Dedifferentiated amniotic fluid mesenchymal stem cell (primary cell): ENCODE results near the gene LMF2.
A peak's percentile ranks its signal among the peaks of the same experiment; 100 is the strongest.

Source experiments
- DNase-seq: peaks from one replicate; pipeline ENCODE4 v3.0.0-alpha.2; 2016; ENCODE audit errors: extremely low spot score

The LMF2 gene

GRCh38 chr22:50482107-50483074 lies 25.1 kb downstream of the LMF2 start:
- no peak for DNase-seq

DNA sequence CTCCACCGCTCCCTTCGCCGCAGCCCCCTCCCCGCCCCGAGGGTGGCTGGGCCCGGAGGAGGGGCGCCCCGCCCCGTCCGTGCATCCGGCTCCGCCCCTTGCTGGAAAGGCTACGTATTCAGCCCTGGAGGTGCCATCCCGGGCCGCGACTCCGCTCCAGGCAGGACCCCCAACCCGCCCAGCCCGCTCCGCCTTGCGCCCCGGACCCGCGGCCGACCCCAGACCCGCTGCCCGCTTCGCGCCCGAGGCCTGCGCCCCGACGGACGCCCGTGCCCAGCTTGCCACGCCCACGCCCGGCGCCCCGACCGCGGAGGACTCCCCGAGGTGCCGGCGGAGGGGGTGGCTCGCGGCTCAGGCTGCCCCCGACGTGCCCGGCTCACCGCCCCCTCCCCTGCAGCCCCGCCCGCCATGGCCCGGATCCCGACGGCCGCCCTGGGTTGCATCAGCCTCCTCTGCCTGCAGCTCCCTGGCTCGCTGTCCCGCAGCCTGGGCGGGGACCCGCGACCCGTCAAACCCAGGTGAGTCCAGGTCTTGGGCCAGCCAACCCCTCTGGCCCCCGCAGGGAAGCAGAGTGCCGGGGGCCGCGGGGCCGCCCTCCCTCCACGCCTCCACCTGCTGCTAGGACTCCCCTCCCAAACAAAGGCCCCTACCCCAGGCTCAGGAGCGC lies 25.9 kb downstream of the LMF2 start, which contains the start of gene ADM2:
Gene ADM2 (plus strand): TSS at position 104 of the 667 bp plus-strand sequence. CDS start 305 bp downstream, at position 409.
- peak; percentile 25 for DNase-seq

DNA sequence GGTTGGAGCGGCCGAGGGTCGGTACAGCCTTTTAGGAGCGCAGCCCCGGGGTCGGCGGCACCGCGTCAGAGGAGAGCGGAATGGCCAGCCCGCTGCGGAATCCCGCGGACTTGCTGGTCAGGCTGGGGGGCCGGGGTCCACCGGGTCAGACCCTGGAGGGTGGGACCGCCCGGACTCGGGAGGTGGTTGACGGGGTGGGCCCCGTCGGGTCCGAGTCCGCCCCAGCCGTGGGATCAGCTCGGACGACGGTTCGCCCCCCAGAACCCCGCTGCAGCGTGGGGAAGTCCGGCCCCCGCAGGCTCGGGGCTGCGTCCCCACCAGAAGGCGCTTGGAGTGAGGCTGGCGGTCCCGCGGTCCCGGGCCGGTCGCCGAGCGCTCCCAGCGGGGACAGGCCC lies 26.5 kb downstream of the LMF2 start:
- no peak for DNase-seq

- DNase-seq: no peak
Observed at GRCh38 chr22:50479721-50480120, 27.8 kb downstream of the LMF2 start.

DNA sequence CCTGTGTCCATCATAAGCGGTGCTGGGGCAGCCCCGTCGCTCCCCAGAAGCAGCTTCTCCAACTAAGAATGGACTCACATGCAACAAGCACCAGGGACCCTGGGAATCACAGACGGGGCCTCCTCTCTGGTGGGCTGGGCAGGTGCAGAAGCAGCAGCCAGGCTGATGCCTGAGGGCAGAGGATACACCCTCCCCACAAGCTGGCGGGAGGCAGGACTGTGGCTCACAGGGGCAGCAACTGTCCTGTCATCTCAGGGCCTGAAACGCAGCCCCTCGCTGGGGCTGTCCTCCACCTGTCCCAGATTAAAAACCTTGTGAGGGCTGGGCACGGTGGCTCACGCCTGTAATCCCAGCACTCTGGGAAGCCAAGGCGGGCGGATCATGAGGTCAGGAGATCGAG lies 29.6 kb downstream of the LMF2 start:
- no peak for DNase-seq

- DNase-seq: no peak
Observed at GRCh38 chr22:50476868-50477267, 30.6 kb downstream of the LMF2 start.

- no peak for DNase-seq
Observed at GRCh38 chr22:50475652-50476002, 31.9 kb downstream of the LMF2 start.

- DNase-seq: peak; percentile 80
Observed at GRCh38 chr22:50474710-50475651, 32.5 kb downstream of the LMF2 start, which contains the start of gene SBF1. Gene SBF1 (minus strand): TSS chr22:50475035. CDS start chr22:50474840, 195 bp downstream.

GRCh38 chr22:50473855-50474671 lies 33.4 kb downstream of the LMF2 start:
- DNase-seq: peak; percentile 17

DNA sequence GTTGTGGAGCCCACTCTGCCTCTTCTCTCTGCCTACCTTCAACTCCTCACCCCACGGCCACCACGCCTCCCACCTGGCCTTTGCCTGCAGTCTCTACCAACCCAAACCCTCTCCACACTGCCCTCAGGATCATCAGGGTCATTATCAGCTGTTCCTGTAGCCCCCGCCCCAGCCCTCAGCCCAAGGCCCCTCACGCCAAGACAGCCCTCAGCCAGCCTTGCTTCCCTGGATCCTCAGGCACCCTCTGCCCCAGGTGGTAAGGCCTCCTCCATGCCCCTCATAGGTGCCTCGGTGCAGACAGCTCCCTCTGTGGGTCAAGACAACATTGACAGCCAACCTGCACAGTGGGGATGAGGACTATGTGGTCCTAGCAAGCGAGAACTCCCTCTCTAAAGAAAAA lies 34.4 kb downstream of the LMF2 start:
- no peak for DNase-seq

- no peak for DNase-seq
Observed at GRCh38 chr22:50471962-50472361, 35.5 kb downstream of the LMF2 start.

DNA sequence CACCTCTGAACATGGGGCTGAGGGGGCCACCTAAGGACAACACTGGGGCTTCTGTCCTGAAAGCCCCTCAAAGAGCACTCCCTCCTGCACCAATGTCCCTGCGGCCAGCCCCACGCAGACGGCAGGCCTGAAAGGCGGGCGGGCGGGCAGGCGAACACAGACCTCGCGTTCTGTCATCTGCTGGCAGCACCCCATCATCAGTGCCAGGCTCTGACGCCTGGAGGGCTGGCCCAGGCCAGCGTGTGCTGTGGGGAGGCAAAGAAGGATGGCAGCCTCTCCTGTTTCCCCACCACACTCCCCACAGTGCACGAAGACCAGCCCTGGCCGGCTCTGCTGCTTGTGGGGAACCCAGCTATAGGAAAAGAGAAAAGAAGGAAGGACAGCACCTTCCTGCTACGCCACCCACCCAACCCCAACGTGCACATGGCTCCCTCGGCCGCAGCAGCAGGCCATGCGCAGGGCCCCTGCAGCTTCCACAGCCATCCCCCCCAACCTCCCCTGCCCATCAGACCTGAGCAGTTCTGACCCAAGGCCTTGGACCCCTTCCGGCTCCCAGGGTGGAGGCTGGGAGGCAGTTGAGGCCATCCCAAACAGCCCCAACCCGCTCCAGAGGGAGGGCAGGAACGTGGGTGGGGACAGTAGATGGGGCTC lies 36.2 kb downstream of the LMF2 start:
- no peak for DNase-seq

DNA sequence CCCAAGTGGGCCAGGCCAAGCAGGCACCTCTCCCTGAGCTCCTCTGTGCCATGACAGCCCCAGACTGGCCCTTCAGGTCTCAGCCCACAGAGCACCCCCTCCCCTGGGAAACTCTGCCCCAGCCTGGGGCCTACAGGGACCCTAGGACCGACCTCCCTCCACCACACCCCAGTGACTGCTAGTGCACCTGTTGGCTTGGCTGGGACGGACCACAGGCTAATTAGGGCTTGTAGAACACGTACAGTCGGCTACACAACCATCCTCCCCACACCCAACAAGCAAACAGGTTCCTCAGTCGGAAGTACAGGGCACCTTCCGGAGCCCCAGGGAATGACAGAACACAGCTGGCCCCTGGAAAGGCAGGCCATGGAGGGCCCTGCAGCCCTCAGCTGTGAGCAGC lies 37.0 kb downstream of the LMF2 start:
- no peak for DNase-seq

DNA sequence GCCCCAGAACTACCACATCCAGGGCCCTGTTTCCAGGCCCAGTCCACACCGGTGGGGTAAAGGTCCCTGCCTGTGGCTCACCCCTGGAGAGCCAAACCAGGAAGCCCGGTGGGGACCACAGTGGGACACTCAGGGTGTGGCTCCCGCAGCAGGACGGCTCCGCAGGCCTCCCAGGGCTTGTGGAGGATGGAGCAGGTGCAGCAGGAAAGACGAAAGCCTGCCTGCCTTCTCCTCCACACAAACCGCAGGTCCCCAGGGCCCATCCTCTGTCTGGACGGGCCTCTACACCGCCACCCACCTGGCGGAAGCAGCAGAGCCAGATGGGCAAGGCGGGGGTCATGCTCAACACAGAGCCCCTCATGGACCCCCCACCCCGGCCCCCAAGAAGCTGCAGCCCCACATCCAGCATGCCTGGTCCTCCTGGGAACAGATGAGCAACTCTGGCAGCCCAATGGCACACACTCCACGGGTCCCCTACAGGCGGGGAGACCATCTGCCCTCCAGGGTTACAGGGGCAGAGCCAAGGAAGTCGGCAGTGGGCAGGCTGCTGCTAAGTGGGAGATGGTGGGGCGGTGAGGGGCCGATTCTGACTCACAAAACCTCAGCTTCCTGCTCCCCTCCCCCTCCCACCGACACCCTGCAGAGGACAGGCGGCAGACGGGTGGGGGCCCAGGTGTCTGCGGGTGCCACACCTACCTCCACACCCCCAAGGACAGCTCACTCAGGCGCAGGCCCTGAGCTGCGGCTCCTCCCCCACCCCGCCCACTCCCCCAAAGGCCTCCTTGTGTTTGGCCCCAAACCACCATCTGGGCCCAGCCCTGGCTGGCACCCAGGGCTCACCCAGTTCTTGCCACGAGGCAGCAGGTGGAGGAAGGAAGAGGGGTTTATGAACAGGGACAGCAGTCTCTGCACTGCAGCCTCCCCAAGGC lies 37.9 kb downstream of the LMF2 start:
- no peak for DNase-seq

GRCh38 chr22:50468626-50469025 lies 38.9 kb downstream of the LMF2 start:
- DNase-seq: no peak

DNA sequence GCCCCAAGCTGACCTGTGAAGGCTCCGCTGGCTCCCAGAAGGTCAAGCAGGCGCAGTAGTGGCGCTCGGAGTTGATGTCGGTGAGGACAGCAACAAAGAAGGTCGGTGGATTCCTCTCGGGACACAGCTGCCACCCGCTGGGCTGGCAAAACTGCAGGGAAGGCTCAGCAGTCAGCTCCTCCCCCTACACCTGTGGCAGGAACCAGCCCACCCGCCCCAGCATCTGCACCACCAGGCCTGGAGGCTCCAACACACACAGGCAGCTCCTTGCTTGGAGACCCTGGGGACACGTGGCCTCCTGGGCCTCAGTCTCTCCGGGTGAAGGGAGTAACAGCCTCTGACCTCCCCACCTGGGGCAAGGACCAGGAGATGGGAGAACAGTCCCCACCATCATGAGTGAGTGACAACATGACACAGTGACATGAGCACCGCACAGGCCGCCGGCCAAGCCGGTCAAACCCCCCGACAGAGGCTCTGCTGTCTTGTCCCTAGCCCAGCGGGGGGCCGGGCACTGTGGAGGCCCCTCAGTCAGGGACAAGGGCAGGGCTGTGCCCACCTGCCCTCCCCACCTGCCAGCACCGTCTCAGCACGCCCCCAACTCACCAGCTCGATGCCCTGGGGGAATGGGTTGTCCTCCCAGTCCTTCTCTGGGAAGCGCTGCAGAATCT lies 39.6 kb downstream of the LMF2 start:
- no peak for DNase-seq

DNA sequence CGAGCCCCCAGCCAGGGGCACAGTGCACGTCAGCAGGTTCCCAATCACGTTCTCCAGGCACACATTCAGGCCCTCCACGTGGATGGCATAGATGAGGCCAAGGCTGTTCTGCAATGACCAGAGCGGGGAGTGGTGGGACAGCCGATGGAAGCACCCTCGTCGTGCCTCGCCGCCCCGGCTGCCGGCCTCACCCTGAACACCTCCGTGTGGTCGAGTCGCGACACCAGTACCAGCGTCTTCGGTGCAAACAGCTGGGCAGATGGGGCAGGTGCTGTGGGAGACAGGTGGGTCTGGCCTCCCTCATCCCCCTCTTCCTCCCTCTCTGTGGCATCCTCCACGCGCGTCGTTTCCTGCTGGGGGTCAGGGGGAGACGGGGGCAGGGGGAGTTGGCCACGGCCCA lies 40.2 kb downstream of the LMF2 start:
- DNase-seq: no peak

DNA sequence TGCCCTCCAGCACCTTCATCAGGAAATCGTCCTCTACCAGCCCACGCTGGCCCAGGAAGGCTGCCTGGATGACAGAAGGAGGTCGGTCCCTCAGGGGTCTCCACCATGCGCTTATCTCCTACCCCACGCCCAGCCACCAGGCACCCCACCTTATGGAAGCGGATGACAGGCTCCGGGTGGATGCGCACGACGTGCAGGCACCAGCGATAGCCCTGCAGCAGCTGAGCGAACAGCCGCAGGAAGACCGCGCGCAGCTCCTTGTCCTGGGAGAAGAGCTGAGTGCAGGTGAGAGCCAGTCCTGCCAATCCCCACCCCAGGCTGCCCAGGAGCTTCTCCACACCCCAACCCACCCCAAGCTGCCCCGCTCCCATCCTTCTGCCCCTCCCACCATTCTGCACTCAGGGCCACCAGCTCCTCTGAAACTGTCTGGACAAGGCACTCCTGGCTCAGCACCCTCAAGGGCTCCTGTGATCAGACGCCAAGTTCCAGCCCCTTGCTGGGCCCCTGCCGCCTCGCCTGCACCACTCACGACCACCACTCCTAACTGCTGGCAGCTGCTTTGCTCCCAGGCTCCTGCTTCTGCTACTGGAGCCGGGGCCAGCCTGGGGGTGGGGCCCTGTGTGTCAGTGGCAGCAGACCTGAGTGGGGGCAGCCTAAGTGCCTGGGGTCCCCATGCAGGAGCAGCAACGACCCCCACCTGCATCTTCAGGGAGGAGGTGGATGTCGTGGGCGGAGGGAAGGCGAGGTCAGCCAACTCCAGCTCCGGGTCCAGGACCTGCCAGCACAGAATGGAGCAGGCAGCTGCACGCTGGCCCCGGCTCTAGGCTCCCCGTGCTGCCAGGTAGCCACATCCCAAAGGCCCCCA lies 42.2 kb downstream of the LMF2 start:
- no peak for DNase-seq
